BJ (cell line): ENCODE measurements around the gene RALGAPA2. TPM values are rescaled to one million over a fixed set of nuclear protein-coding genes. Genes with fewer than 3 reads are reported as not detected.
A peak's percentile ranks its signal among the peaks of the same experiment; 100 is the strongest.

Experiments
- CTCF ChIA-PET: fragments of 350-600 bp; formaldehyde crosslinking; extraction: SDS; loops from one replicate; lab custom pipeline; 2021; ENCODE audit warnings: antibody characterized with exemption, inconsistent platforms; lab: Yijun Ruan, JAX
- POLR2A ChIA-PET: fragments of 300-600 bp; sonication (Branson Sonifier 250); formaldehyde crosslinking; extraction: SDS; loops from one replicate; lab custom pipeline; 2021; ENCODE audit warnings: antibody characterized with exemption; lab: Charles Lee
- DNase-seq: peaks from one replicate; pipeline ENCODE4 v3.0.0-alpha.2; 2011; ENCODE audit warnings: low read depth
- H3K27me3 ChIP-seq: 2 replicates; pipeline ENCODE4 v1.6.0; 2011; ENCODE audit warnings: low read length; ENCODE audit not compliant: control insufficient read depth, insufficient read depth
- H3K36me3 ChIP-seq: 2 replicates; pipeline ENCODE4 v1.5.1; 2011; ENCODE audit warnings: low read length; ENCODE audit not compliant: control insufficient read depth, insufficient read depth
- H3K4me3 ChIP-seq: 2 replicates; pipeline ENCODE4 v1.5.1; 2011; ENCODE audit warnings: low read depth, mild to moderate bottlenecking, control low read depth, low read length
- CTCF ChIP-seq: IDR thresholded peaks from 2 replicates; pipeline ENCODE4 v1.5.1; 2011; ENCODE audit warnings: low read depth, mild to moderate bottlenecking, control low read depth, inconsistent platforms, low read length, moderate library complexity; ENCODE audit not compliant: insufficient read depth
- polyA plus RNA-seq: library from polyadenylated mRNA; depleted of rRNA; stranded (reverse); fragments of >200 nt; gene quantifications from 2 replicates; pipeline ENCODE4 v1.2.3, GENCODE V29; 2011

Gene RALGAPA2
- polyA plus RNA-seq, 1 experiment = 1.4 TPM

GRCh38 chr20:20454850-20455627 lies 257.4 kb downstream of the RALGAPA2 start:
- TF ChIP-seq CTCF = no peak
- H3K27me3 ChIP-seq = no peaks in the 10 kb centered on the region
- POLR2A ChIA-PET = no interaction called here
- no peaks in the 10 kb centered on the region for H3K36me3 ChIP-seq
- no peak overlapping the region for H3K4me3 ChIP-seq
- no peak for DNase-seq
- CTCF ChIA-PET = no interaction called here

- Histone ChIP-seq H3K4me3 (no peak overlapping the region), H3K36me3 (no peaks in the 10 kb centered on the region), H3K27me3 (no peaks in the 10 kb centered on the region)
- no peak for TF ChIP-seq CTCF
- DNase-seq = no peak
- ChIA-PET CTCF (no interaction called here), POLR2A (no interaction called here)
Measured at GRCh38 chr20:20454367-20454766, 258.1 kb downstream of the RALGAPA2 start.

- no peak for TF ChIP-seq CTCF
- CTCF ChIA-PET = interaction anchor here (0.8 to 1.4 kb wide), 2 partner anchors 11 to 215 kb away, joined by 3 to 4 read pairs; no protein-coding TSS in a partner anchor
- Histone ChIP-seq H3K36me3 (no peaks in the 10 kb centered on the region), H3K4me3 (no peak overlapping the region), H3K27me3 (no peaks in the 10 kb centered on the region)
- POLR2A ChIA-PET = no interaction called here
- peak; percentile 4 for DNase-seq
Measured at GRCh38 chr20:20452254-20452676, 260.2 kb downstream of the RALGAPA2 start.

- H3K36me3 ChIP-seq = no peaks in the 10 kb centered on the region
- H3K27me3 ChIP-seq = no peaks in the 10 kb centered on the region
- no peak overlapping the region for H3K4me3 ChIP-seq
- TF ChIP-seq CTCF = no peak
- ChIA-PET CTCF (interaction anchor here (0.6 to 1.9 kb wide), 2 partner anchors 9 to 143 kb away, joined by 3 to 7 read pairs; no protein-coding TSS in a partner anchor), POLR2A (no interaction called here)
- DNase-seq = no peak
Measured at GRCh38 chr20:20450521-20450920, 261.9 kb downstream of the RALGAPA2 start.

- no peak overlapping the region for H3K4me3 ChIP-seq
- H3K27me3 ChIP-seq = no peaks in the 10 kb centered on the region
- no peak for DNase-seq
- CTCF ChIA-PET = interaction anchor here (0.8 to 1.9 kb wide), 3 partner anchors 8 to 38 kb away, joined by 3 to 7 read pairs (median 3); no protein-coding TSS in a partner anchor
- POLR2A ChIA-PET = no interaction called here
- TF ChIP-seq CTCF = no peak
- no peaks in the 10 kb centered on the region for H3K36me3 ChIP-seq
Measured at GRCh38 chr20:20448881-20449280, 263.6 kb downstream of the RALGAPA2 start.
